Mesendoderm (in vitro differentiated cells): ENCODE measurements around the gene LATS1.

Experiments used
- DNase-seq: peaks from one replicate; pipeline ENCODE4 v3.0.0; 2013
- H2AK5ac ChIP-seq: 2 replicates; pipeline ENCODE4 v1.6.1; 2013; ENCODE audit warnings: low read length, inconsistent platforms
- H2BK120ac ChIP-seq: 2 replicates; pipeline ENCODE4 v1.6.1; 2013; ENCODE audit warnings: low read depth, mild to moderate bottlenecking, low read length, moderate library complexity, mixed read lengths
- H2BK15ac ChIP-seq: replicated peaks from 2 replicates; pipeline ENCODE4 v1.6.1; 2013; ENCODE audit warnings: low read depth, mild to moderate bottlenecking, moderate library complexity
- H2BK5ac ChIP-seq: 2 replicates; pipeline ENCODE4 v1.6.1; 2013; ENCODE audit warnings: low read length, inconsistent platforms
- H3K18ac ChIP-seq: 2 replicates; pipeline ENCODE4 v1.6.1; 2013; ENCODE audit warnings: mild to moderate bottlenecking, low read length, mixed read lengths
- H3K23ac ChIP-seq: one replicate; pipeline ENCODE4 v1.6.1; 2013; ENCODE audit warnings: low read length
- H3K27ac ChIP-seq: 2 replicates; pipeline ENCODE4 v1.5.1; 2013; ENCODE audit warnings: low read depth, mild to moderate bottlenecking, inconsistent platforms, low read length, moderate library complexity
- H3K27me3 ChIP-seq: 2 replicates; pipeline ENCODE4 v1.6.1; 2013; ENCODE audit warnings: low read length, control low read depth, mild to moderate bottlenecking, inconsistent platforms; ENCODE audit not compliant: insufficient read depth, poor library complexity
- H3K36me3 ChIP-seq: 2 replicates; pipeline ENCODE4 v1.6.1; 2013; ENCODE audit warnings: low read length, inconsistent platforms; ENCODE audit not compliant: control insufficient read depth, insufficient read depth
- H3K4ac ChIP-seq: one replicate; pipeline ENCODE4 v1.6.1; 2013; ENCODE audit warnings: low read depth, mild to moderate bottlenecking, low read length, moderate library complexity
- H3K4me1 ChIP-seq: 2 replicates; pipeline ENCODE4 v1.6.1; 2013; ENCODE audit warnings: low read depth, low read length, inconsistent platforms; ENCODE audit not compliant: control insufficient read depth
- H3K4me2 ChIP-seq: 2 replicates; pipeline ENCODE4 v1.6.1; 2013; ENCODE audit warnings: low read length
- H3K4me3 ChIP-seq: 2 replicates; pipeline ENCODE4 v1.5.1; 2013; ENCODE audit warnings: mild to moderate bottlenecking, low read length
- H3K56ac ChIP-seq: one replicate; pipeline ENCODE4 v1.6.1; 2013; ENCODE audit warnings: low read length
- H3K79me1 ChIP-seq: 2 replicates; pipeline ENCODE4 v1.6.1; 2013; ENCODE audit warnings: low read length, inconsistent platforms
- H3K79me2 ChIP-seq: 2 replicates; pipeline ENCODE4 v1.6.1; 2013; ENCODE audit warnings: mild to moderate bottlenecking, low read length; ENCODE audit not compliant: control insufficient read depth, insufficient read depth
- H3K9ac ChIP-seq: 2 replicates; pipeline ENCODE4 v1.6.1; 2013; ENCODE audit warnings: low read length, inconsistent platforms
- H4K5ac ChIP-seq: one replicate; pipeline ENCODE4 v1.6.1; 2013; ENCODE audit warnings: low read length
- H4K8ac ChIP-seq: one replicate; pipeline ENCODE4 v1.6.1; 2013; ENCODE audit warnings: low read depth, mild to moderate bottlenecking, control low read depth, low read length, moderate library complexity
- WGBS: extraction: QIAGEN DNeasy Blood & Tissue Kit; methylation state at CpG from one replicate; pipeline ENCODE4 v1.1.7; 2013; ENCODE audit warnings: low lambda C conversion rate, missing lambda C conversion rate; ENCODE audit not compliant: insufficient coverage; ENCODE audit errors: extremely low coverage; 5-methylcytosine and 5-hydroxymethylcytosine counted together

Gene LATS1

DNA sequence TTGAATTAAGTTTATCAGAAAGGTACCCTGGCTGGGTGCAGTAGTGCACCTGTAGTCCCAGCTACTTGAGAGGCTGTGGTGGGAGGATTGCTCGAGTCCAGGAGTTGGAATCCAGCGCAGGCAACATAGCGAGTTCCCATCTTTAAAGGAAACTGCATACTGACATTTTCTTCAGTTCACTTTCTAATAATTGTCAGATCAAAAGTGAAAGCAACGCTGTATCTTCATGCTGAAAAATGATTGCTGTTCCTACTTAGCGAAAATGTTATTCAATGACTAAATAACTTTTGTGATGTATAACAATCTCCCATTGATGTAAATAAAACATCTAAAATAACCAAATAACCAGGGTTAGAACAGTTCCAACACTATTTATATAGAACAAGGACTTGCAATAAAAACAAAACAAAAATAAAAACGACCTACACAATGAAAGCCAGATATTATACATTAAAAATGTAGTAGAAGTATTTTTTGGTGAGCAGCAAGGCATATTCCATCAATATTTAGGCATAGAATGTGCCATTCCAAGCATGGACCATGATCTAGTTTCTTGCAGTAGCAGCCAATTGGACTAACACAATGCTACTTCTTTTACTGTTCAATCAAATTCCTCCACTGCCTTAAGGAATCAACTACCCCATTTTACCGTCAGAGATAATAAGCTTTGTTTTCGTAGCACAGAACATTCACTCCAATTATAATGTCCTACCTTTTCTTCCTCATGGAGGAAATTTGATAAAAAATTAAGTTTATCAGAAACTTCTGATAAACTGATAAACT, 1.5 kb downstream of the LATS1 start:
- WGBS: no CpG with 5 or more reads among the region's 8 CpGs
- DNase-seq: no peak

GRCh38 chr6:149714442-149714841, 3.5 kb downstream of the LATS1 start:
- Histone ChIP-seq H2BK15ac (no peak overlapping the region), H4K5ac (no peak overlapping the region)

More for the DNA sequence above, 1.5 kb downstream of the LATS1 start:
- Histone ChIP-seq H3K4me2 (peak overlapping the region; percentile 60), H4K8ac (no peak overlapping the region), H2BK5ac (no peak overlapping the region), H3K4me1 (peaks cover 7% of the 10 kb centered on the region), H3K27ac (no peak overlapping the region), H2AK5ac (no peak overlapping the region), H3K56ac (peak overlapping the region; percentile 51), H3K79me2 (peaks cover 48% of the 10 kb centered on the region), H4K5ac (no peak overlapping the region), H2BK15ac (no peak overlapping the region), H3K9ac (peak overlapping the region; percentile 66), H3K4me3 (peak overlapping the region; percentile 13), H3K27me3 (no peaks in the 10 kb centered on the region), H3K18ac (no peak overlapping the region), H3K23ac (no peak overlapping the region), H3K36me3 (no peaks in the 10 kb centered on the region), H2BK120ac (no peak overlapping the region), H3K79me1 (peaks cover 4% of the 10 kb centered on the region), H3K4ac (no peak overlapping the region)

DNA sequence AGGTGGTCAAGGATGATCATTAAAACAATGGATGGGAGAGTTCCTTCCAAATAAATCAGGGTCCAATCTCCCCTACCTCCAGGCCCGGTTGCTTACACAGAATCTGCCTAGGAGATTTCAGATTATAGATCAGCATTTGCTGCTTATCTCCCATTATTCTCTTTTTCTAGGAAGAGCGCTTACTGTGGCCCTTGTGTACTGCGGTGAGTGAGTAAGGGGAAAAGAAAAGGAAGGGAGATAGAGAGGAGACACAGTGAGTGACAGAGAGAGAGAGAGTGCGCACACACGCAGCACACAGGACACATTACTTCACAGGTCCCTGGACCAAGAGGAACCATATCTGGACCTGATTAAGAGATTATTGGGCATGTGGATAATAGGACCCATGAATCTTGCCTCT, 6.2 kb downstream of the LATS1 start:
- H3K27me3 ChIP-seq: no peaks in the 10 kb centered on the region
- no peak overlapping the region for H2BK120ac ChIP-seq
- H3K56ac ChIP-seq: peak overlapping the region; percentile 6
- no peak overlapping the region for H3K9ac ChIP-seq
- no peak overlapping the region for H4K8ac ChIP-seq
- no peak overlapping the region for H4K5ac ChIP-seq
- H3K79me1 ChIP-seq: peaks cover 4% of the 10 kb centered on the region
- no CpG with 5 or more reads among the region's 5 CpGs for WGBS
- H3K18ac ChIP-seq: no peak overlapping the region
- no peak overlapping the region for H3K4me3 ChIP-seq
- H3K23ac ChIP-seq: no peak overlapping the region
- DNase-seq: no peak
- peak overlapping the region; percentile 62 for H3K27ac ChIP-seq
- H3K4me1 ChIP-seq: peaks cover 13% of the 10 kb centered on the region
- no peak overlapping the region for H2BK15ac ChIP-seq
- H2AK5ac ChIP-seq: no peak overlapping the region
- H3K79me2 ChIP-seq: peaks cover 56% of the 10 kb centered on the region
- no peaks in the 10 kb centered on the region for H3K36me3 ChIP-seq
- H3K4me2 ChIP-seq: no peak overlapping the region
- no peak overlapping the region for H3K4ac ChIP-seq
- no peak overlapping the region for H2BK5ac ChIP-seq

More at GRCh38 chr6:149714442-149714841, 3.5 kb downstream of the LATS1 start:
- no peak overlapping the region for H3K4ac ChIP-seq
- no peak overlapping the region for H4K8ac ChIP-seq
- no peak overlapping the region for H2BK5ac ChIP-seq
- H3K23ac ChIP-seq: no peak overlapping the region
- no peak overlapping the region for H2AK5ac ChIP-seq
- H2BK120ac ChIP-seq: no peak overlapping the region
- H3K27ac ChIP-seq: no peak overlapping the region
- H3K27me3 ChIP-seq: no peaks in the 10 kb centered on the region
- H3K56ac ChIP-seq: no peak overlapping the region
- no peak overlapping the region for H3K4me3 ChIP-seq
- no peak overlapping the region for H3K4me2 ChIP-seq
- H3K79me2 ChIP-seq: peaks cover 57% of the 10 kb centered on the region
- peaks cover 9% of the 10 kb centered on the region for H3K4me1 ChIP-seq
- no CpG with 5 or more reads among the region's 1 CpG for WGBS
- no peak for DNase-seq
- no peak overlapping the region for H3K9ac ChIP-seq
- H3K18ac ChIP-seq: no peak overlapping the region
- no peaks in the 10 kb centered on the region for H3K36me3 ChIP-seq
- peaks cover 4% of the 10 kb centered on the region for H3K79me1 ChIP-seq

- Histone ChIP-seq H3K79me2 (peaks cover 35% of the 10 kb centered on the region), H3K4ac (no peak overlapping the region), H2BK5ac (no peak overlapping the region), H3K56ac (peak overlapping the region; percentile 40), H3K9ac (no peak overlapping the region), H3K4me1 (no peaks in the 10 kb centered on the region), H3K4me3 (no peak overlapping the region), H3K23ac (no peak overlapping the region), H4K5ac (no peak overlapping the region), H3K4me2 (no peak overlapping the region), H3K79me1 (no peaks in the 10 kb centered on the region), H3K27ac (peak overlapping the region; percentile 51), H2AK5ac (no peak overlapping the region), H2BK15ac (no peak overlapping the region), H3K36me3 (no peaks in the 10 kb centered on the region), H3K27me3 (no peaks in the 10 kb centered on the region), H3K18ac (no peak overlapping the region), H4K8ac (no peak overlapping the region), H2BK120ac (no peak overlapping the region)
- WGBS: no CpG with 5 or more reads among the region's 7 CpGs
- DNase-seq: peak; percentile 87
Observed at GRCh38 chr6:149701714-149702113, 16.2 kb downstream of the LATS1 start.

DNA sequence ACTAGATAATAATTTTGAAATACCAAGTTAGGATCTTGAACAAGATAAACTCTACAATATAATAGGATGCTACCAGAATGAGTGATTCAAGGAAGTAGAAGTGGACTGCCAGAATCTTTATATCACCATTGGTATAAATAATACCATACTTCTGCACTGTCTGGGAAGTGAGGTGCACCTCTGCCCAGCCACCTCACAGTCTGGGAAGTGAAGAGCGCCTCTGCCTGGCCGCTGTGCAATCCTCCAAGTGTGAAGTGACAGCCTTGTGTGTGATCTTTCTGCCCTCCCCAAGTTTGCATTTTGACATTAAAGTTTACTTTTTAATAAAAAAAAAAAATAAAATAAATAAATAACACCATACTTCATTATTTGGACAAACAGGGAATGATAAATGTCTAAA, 18.8 kb downstream of the LATS1 start:
- Histone ChIP-seq H2AK5ac (no peak overlapping the region), H3K4ac (no peak overlapping the region), H4K5ac (no peak overlapping the region), H3K23ac (no peak overlapping the region), H4K8ac (no peak overlapping the region), H3K56ac (no peak overlapping the region), H3K9ac (no peak overlapping the region), H3K36me3 (no peaks in the 10 kb centered on the region), H3K18ac (no peak overlapping the region), H2BK5ac (no peak overlapping the region), H3K79me2 (peaks cover 24% of the 10 kb centered on the region), H2BK120ac (no peak overlapping the region), H3K79me1 (no peaks in the 10 kb centered on the region), H3K4me1 (no peaks in the 10 kb centered on the region), H3K4me2 (no peak overlapping the region), H3K27me3 (no peaks in the 10 kb centered on the region), H3K4me3 (no peak overlapping the region), H2BK15ac (no peak overlapping the region), H3K27ac (no peak overlapping the region)
- no peak for DNase-seq
- no CpG with 5 or more reads among the region's 2 CpGs for WGBS

DNA sequence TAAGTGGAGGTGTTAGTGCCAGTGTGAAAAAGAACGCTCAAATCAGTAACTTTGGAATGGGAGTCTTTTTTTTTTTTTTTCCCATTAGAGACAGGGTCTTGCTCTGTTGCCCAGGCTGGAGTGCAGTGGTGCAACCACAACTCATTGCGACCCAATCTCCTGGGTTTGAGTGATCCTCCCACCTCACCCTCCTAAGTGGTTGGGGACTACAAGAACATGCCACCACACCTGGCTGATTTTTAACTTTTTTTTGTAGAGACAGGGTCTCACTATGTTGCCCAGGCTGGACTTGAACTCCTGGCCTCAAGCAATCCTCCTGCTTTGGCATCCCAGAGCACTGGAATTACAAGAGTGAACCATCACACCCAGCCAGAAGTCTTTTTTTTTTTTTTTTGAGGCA, 19.7 kb downstream of the LATS1 start:
- no peak for DNase-seq
- no peak overlapping the region for H2AK5ac ChIP-seq

More for the DNA sequence above, 19.7 kb downstream of the LATS1 start:
- Histone ChIP-seq H3K27me3 (no peaks in the 10 kb centered on the region), H3K79me2 (peaks cover 18% of the 10 kb centered on the region), H3K18ac (no peak overlapping the region), H2BK15ac (no peak overlapping the region), H3K9ac (no peak overlapping the region), H3K56ac (no peak overlapping the region), H3K4me3 (no peak overlapping the region), H3K4ac (no peak overlapping the region), H3K4me1 (no peaks in the 10 kb centered on the region), H2BK5ac (no peak overlapping the region), H3K79me1 (no peaks in the 10 kb centered on the region), H4K5ac (no peak overlapping the region), H3K23ac (no peak overlapping the region), H3K36me3 (no peaks in the 10 kb centered on the region), H3K4me2 (no peak overlapping the region), H3K27ac (no peak overlapping the region), H4K8ac (no peak overlapping the region), H2BK120ac (no peak overlapping the region)
- WGBS: no CpG with 5 or more reads among the region's 2 CpGs
